Retina (tissue), 1 donor: ENCODE data around the gene ZDHHC9.
A peak's percentile ranks its signal among the peaks of the same experiment; 100 is the strongest.

Experiments used
- DNase-seq: peaks from one replicate; pipeline ENCODE4 v3.0.0-alpha.2; 2016

Gene ZDHHC9

GRCh38 chrX:129818123-129818522, 25.6 kb downstream of the ZDHHC9 start:
- no peak for DNase-seq

- no peak for DNase-seq
Observed at GRCh38 chrX:129813662-129814368, 29.9 kb downstream of the ZDHHC9 start.

GRCh38 chrX:129808829-129809796, 34.6 kb downstream of the ZDHHC9 start:
- DNase-seq, result no peak

- no peak for DNase-seq
Observed at GRCh38 chrX:129808158-129808828, 35.4 kb downstream of the ZDHHC9 start.

- no peak for DNase-seq
Observed at GRCh38 chrX:129804806-129805205, 38.9 kb downstream of the ZDHHC9 start.

GRCh38 chrX:129802863-129803262, 40.8 kb downstream of the ZDHHC9 start:
- peak; percentile 36 for DNase-seq

GRCh38 chrX:129800186-129800585, 43.5 kb downstream of the ZDHHC9 start:
- no peak for DNase-seq

- DNase-seq, result no peak
Observed at GRCh38 chrX:129798888-129799287, 44.8 kb downstream of the ZDHHC9 start.

- no peak for DNase-seq
Observed at GRCh38 chrX:129798456-129798855, 45.2 kb downstream of the ZDHHC9 start.

GRCh38 chrX:129797251-129797906, 46.3 kb downstream of the ZDHHC9 start:
- no peak for DNase-seq

GRCh38 chrX:129795584-129795983, 48.1 kb downstream of the ZDHHC9 start:
- no peak for DNase-seq

- no peak for DNase-seq
Observed at GRCh38 chrX:129793604-129794191, 50.0 kb downstream of the ZDHHC9 start.

- no peak for DNase-seq
Observed at GRCh38 chrX:129792586-129793291, 50.9 kb downstream of the ZDHHC9 start.

- no peak for DNase-seq
Observed at GRCh38 chrX:129791961-129792570, 51.6 kb downstream of the ZDHHC9 start.

- no peak for DNase-seq
Observed at GRCh38 chrX:129791336-129791735, 52.4 kb downstream of the ZDHHC9 start.

- no peak for DNase-seq
Observed at GRCh38 chrX:129790808-129791207, 52.9 kb downstream of the ZDHHC9 start.

- no peak for DNase-seq
Observed at GRCh38 chrX:129790146-129790545, 53.5 kb downstream of the ZDHHC9 start.

GRCh38 chrX:129788527-129788926, 55.2 kb downstream of the ZDHHC9 start:
- no peak for DNase-seq

- no peak for DNase-seq
Observed at GRCh38 chrX:129787336-129788055, 56.2 kb downstream of the ZDHHC9 start.

GRCh38 chrX:129786210-129786651, 57.5 kb downstream of the ZDHHC9 start:
- DNase-seq, result no peak
